HG03520 (cell line): Measurements from ENCODE around the gene BPNT1.

Experiments used
- ATAC-seq: cut with Tn5 transposase; IDR thresholded peaks from one replicate; pipeline ENCODE4 v1.9.1; 2021; ENCODE audit warnings: mild to moderate bottlenecking, moderate library complexity; ENCODE audit not compliant: unreplicated experiment

BPNT1 gene

GRCh38 chr1:220012259-220012658, 77.3 kb downstream of the BPNT1 start:
- ATAC-seq = no peak

- ATAC-seq = no peak
Observed at GRCh38 chr1:220011620-220012019, 78.0 kb downstream of the BPNT1 start.
